Astrocyte of the cerebellum (primary cell): ENCODE results near the gene DCHS1.

ENCODE experiments used
- DNase-seq: peaks from one replicate; pipeline ENCODE4 v3.0.0-alpha.2; 2011; ENCODE audit warnings: low read depth
- H3K4me3 ChIP-seq: 2 replicates; pipeline ENCODE4 v1.5.1; 2011; ENCODE audit warnings: mild to moderate bottlenecking, low read depth, low read length, moderate library complexity
- CTCF ChIP-seq: IDR thresholded peaks from 2 replicates; pipeline ENCODE4 v1.5.1; 2012; ENCODE audit warnings: low read length, low read depth, moderate library complexity, mild to moderate bottlenecking; ENCODE audit errors: missing control alignments
- in situ Hi-C: cut with HindIII; loops from 2 replicates; pipeline ENCODE4 v1.10.0; 2017; ENCODE audit warnings: low sequenced_read_pairs

Gene DCHS1

GRCh38 chr11:6571434-6572008 lies 84.1 kb downstream of the DCHS1 start:
- no peak for DNase-seq
- H3K4me3 ChIP-seq, result no peak overlapping the region
- TF ChIP-seq CTCF, result no peak
- in situ Hi-C loops, result no loop called here
